Left hindlimb (tissue), 1 donor: ENCODE measurements around the gene GGTLC1.
A peak's percentile ranks its signal among the peaks of the same experiment; 100 is the strongest.
"Not testable (repeated sequence)": the region's sequence is repeated elsewhere in the genome, so short reads cannot be mapped to it uniquely, and the experiment has no call there.

ENCODE experiments used
- DNase-seq: peaks from one replicate; pipeline ENCODE4 v3.0.0-alpha.2; 2018

The GGTLC1 gene

GRCh38 chr20:23994001-23994633 lies 5.5 kb upstream of the GGTLC1 start:
- not testable (repeated sequence) for DNase-seq

GRCh38 chr20:23993440-23993839 lies 4.9 kb upstream of the GGTLC1 start:
- DNase-seq, result not testable (repeated sequence)

- DNase-seq, result not testable (repeated sequence)
These were observed 1.7 kb upstream of the GGTLC1 start for GRCh38 chr20:23990296-23990695.

GRCh38 chr20:23988966-23989365 lies 387 bp upstream of the GGTLC1 start:
- DNase-seq, result not testable (repeated sequence)

- DNase-seq, result not testable (repeated sequence)
These were observed 1.9 kb downstream of the GGTLC1 start for GRCh38 chr20:23986716-23987115.

- DNase-seq, result not testable (repeated sequence)
These were observed 2.3 kb downstream of the GGTLC1 start for GRCh38 chr20:23986310-23986709.

GRCh38 chr20:23985790-23986225 lies 2.8 kb downstream of the GGTLC1 start:
- not testable (repeated sequence) for DNase-seq

- DNase-seq, result not testable (repeated sequence)
These were observed 3.4 kb downstream of the GGTLC1 start for GRCh38 chr20:23985066-23985789.

- not testable (repeated sequence) for DNase-seq
These were observed 4.0 kb downstream of the GGTLC1 start for GRCh38 chr20:23984476-23985023.

- not testable (repeated sequence) for DNase-seq
These were observed 6.2 kb downstream of the GGTLC1 start for GRCh38 chr20:23982112-23983018.

- not testable (repeated sequence) for DNase-seq
These were observed 7.1 kb downstream of the GGTLC1 start for GRCh38 chr20:23981526-23981925.

GRCh38 chr20:23981014-23981413 lies 7.6 kb downstream of the GGTLC1 start:
- DNase-seq, result peak; percentile 46

- not testable (repeated sequence) for DNase-seq
These were observed 8.4 kb downstream of the GGTLC1 start for GRCh38 chr20:23979899-23980811.

GRCh38 chr20:23979380-23979779 lies 9.2 kb downstream of the GGTLC1 start:
- not testable (repeated sequence) for DNase-seq

GRCh38 chr20:23978457-23978856 lies 10.1 kb downstream of the GGTLC1 start:
- DNase-seq, result not testable (repeated sequence)

GRCh38 chr20:23974966-23975365 lies 13.6 kb downstream of the GGTLC1 start:
- DNase-seq, result no peak

GRCh38 chr20:23971310-23971709 lies 17.3 kb downstream of the GGTLC1 start:
- no peak for DNase-seq

GRCh38 chr20:23970049-23970448 lies 18.5 kb downstream of the GGTLC1 start:
- no peak for DNase-seq

GRCh38 chr20:23967616-23967979 lies 21.0 kb downstream of the GGTLC1 start:
- DNase-seq, result no peak

GRCh38 chr20:23966927-23967615 lies 21.5 kb downstream of the GGTLC1 start:
- DNase-seq, result no peak

GRCh38 chr20:23966298-23966697 lies 22.3 kb downstream of the GGTLC1 start:
- no peak for DNase-seq
